RPMI7951 (cell line): Measurements from ENCODE around the gene SMIM21. TPM values are rescaled to one million over a fixed set of nuclear protein-coding genes. Genes with fewer than 3 reads are reported as not detected.

Experiments used
- DNase-seq: peaks from one replicate; pipeline ENCODE4 v3.0.0-alpha.2; 2012; ENCODE audit warnings: low read depth
- total RNA-seq: library from RNA; depleted of rRNA; stranded (reverse); fragments of >200 nt; shearing (Covaris generic); gene quantifications from 2 replicates; pipeline ENCODE4 v1.2.3, GENCODE V29; 2014; rRNA removed

The SMIM21 gene
- not detected in 2 replicates for total RNA-seq

DNA sequence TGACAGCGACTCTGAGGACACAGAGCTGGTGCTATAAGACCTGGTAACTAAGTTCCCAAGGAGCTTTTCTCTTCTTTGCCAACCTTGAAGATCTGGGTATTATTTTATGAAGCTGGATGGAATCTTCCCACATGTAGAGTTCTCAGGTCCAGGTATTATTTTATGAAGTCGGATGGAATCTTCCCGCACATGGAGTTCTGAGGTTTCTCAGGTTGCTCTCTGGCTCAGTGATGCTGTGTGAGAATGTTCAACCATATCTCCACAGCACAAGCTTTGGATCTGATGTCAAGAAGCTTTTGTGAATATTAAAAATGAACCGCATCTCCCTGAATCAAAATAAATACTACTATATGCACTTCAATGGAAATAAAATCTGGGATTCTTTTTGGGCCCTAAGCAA, at the start of gene SMIM21:
TSS of gene SMIM21 (minus strand) at position 101 of the 400 bp plus-strand sequence. CDS start 140 bp downstream, outside the sequence.
- DNase-seq: no peak

- DNase-seq: peak; percentile 83
These were observed 47.7 kb upstream of the SMIM21 start for GRCh38 chr18:75475228-75475627.

- DNase-seq: no peak
These were observed 46.8 kb upstream of the SMIM21 start for GRCh38 chr18:75474332-75474731.

GRCh38 chr18:75473316-75473715, 45.8 kb upstream of the SMIM21 start:
- DNase-seq: peak; percentile 46

GRCh38 chr18:75472906-75473305, 45.4 kb upstream of the SMIM21 start:
- DNase-seq: no peak

DNA sequence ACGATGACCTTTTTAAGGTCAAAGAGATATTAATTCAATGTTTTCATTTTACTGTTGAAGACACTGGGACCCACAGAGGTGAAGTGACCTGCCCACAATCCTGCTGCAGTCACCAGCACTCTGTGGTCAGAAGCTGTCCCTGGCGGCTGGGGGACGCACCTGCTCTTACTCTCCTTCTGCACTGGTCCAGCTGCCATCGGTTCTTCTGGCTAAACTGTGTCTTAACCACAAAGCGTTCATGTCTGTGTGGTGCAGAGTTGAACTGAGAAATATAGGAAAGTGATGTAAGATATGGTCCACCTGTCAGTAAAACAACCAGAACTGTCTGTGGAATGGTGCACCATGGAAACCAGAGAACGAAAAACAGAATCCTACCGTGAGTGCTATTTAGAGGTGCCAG, 44.9 kb upstream of the SMIM21 start:
- no peak for DNase-seq

DNA sequence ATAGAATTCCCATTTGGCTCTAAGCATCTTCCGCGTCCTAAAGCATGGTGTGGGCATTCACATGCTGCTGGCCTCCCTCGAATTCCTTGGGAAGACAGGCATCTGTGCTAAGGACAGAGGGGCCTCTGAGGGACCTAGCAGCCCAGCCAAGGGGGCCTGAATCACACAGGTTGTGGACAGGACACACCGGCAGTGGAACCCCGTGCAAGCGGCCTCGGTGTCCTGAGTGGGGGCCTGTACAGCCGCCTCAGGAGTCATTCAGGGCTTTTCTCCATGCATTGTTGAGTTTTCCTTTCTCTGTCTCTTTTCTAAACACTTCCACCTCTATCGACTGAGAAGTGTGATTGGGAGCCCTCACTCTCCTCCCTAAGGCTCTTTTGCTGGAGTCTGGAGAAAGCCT, 44.3 kb upstream of the SMIM21 start:
- no peak for DNase-seq

- DNase-seq: no peak
These were observed 40.3 kb upstream of the SMIM21 start for GRCh38 chr18:75467851-75468250.

GRCh38 chr18:75467281-75467795, 39.8 kb upstream of the SMIM21 start:
- no peak for DNase-seq

- DNase-seq: no peak
These were observed 36.9 kb upstream of the SMIM21 start for GRCh38 chr18:75464356-75464755.

- DNase-seq: no peak
These were observed 34.8 kb upstream of the SMIM21 start for GRCh38 chr18:75462178-75462832.

DNA sequence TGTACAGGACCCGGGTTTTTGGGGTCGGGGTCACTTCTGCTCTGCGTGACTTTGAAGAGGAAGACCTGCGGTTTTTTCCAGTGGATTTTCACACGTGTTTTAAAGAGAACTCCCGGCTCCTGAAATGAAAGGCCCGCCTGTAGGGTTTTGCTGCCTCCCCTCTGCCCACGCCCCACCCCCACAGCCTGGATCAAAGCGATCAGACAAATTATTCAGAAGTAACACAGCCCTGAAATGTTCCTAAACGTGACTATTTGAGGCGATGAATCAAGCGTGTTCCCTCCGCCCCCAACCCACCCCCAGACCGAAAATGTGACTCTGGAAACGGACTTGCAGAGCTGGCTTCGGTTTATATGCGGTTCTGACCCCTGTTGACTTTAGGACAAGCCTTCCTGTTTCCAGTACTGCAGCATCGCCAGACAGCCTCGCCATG, 28.7 kb upstream of the SMIM21 start:
- DNase-seq: peak; percentile 28

- DNase-seq: peak; percentile 43
These were observed 28.0 kb upstream of the SMIM21 start for GRCh38 chr18:75455249-75456198.

DNA sequence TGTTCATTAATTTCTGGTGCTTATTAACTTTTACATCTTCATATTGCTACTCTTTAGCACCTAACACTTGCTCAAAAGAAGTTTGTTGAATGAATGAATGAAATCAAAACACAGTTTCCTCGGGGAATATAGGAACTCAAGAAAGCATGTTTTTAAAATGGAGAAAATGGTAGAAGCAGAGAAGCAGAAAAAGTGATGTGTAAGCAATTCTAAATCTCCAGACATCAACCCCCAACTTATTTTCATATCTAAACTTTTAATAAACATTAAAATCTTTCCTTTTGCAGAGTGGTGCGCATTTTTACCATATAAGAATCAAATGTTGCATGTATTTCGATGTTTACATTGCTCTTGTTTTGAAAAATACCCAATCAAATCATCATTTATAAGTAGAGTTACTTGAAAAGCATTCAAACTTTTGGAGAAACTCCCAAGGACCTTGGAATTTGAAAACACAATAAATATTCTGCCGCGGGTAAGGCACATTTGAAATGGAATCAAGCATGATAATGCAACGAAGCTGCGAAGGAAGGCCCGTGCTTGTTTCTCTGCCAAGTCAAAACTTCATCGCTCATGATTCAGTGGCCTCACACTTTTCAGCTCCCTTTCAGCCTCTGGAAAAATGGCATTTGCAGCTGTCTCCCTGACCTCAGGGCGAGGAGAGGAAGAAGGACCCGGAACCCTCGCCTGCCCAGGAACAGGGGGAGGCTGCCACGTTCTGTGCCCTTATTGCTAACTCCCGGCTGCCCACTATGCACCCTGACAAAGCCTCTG, 26.7 kb upstream of the SMIM21 start:
- DNase-seq: no peak

GRCh38 chr18:75450906-75451305, 23.4 kb upstream of the SMIM21 start:
- no peak for DNase-seq

- DNase-seq: no peak
These were observed 14.4 kb upstream of the SMIM21 start for GRCh38 chr18:75441896-75442295.

- DNase-seq: no peak
These were observed 11.8 kb upstream of the SMIM21 start for GRCh38 chr18:75439348-75439747.

DNA sequence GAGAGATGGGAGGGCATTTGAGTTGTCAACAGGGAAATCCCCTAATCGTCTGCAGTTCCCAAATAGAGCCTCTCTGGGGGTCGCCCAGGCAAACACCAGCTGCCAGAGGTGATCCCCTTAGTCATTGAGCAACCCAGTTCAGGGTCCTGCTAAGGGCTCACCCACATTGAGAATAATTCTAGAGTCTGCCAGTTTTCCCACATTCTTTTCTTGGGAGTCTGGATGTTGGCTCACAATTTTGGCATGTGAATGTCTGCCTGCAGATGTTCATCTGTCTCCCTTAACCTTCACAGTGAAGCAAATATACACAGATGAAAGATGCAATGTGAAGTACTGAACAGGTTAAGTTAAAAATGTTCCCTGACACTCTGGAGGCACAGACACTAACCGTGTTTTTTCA, 11.4 kb upstream of the SMIM21 start:
- DNase-seq: peak; percentile 5

DNA sequence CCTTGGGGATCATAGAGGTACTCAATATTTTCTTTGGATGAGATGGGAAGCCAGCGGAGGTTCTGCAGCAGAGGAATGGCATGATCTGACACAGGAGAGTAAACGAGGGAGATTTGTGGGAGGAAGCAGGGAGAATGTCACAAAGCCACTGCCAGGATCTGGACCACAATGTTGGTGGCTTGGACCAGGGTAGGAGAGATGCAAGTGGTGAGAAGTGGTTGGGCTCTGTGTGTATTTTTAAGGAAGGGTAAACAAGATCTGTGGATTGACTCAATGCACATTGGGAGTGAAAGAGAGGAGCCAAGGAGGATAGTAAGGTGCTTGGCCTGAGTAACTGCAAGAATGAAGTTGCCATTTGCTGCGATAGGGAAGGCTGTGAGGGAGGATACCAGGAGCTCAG, 10.5 kb upstream of the SMIM21 start:
- no peak for DNase-seq

DNA sequence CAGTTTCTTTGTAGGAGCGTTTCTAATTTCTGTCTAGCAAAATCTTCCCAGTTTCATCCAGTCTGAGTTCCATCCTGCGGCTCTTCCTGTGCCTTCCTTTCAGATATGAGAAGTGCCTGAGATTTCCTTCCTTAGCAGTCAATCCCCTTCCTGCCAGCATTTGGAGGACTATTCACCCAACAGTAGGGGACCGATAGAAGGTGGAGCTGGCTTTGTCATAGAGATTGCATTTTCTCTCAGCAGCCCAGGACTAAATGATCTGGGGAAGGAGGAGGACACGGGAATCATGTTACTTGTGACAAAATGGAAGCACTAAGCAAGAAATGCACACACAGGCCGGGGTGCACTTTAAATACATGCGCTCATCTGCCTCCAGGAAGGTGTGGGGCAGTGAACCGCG, 5.6 kb upstream of the SMIM21 start:
- DNase-seq: no peak

GRCh38 chr18:75429975-75430374, 2.5 kb upstream of the SMIM21 start:
- DNase-seq: no peak

DNA sequence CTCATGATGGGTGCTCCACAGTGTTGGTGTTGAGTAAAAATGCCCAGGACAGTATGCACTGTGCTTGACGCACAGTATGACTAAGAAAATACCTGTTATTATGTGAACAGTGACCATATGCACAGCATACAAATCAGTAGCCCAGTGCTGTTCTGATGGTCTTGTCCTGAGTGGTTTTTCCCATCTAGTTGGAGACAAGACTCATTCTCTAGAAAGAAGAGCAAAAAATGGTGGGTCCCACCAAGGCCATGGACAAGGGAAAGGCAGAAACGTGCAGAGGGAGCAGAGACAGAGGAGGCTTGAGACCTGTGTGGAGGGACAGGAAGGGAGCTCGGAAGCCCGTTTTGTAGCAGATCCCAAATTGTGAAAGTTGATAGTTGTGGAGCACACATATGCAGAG, 987 bp upstream of the SMIM21 start:
- DNase-seq: no peak
